ENCODE measurements around the gene EIF5.

Gene EIF5

GRCh38 chr14:103349982-103350381, 15.9 kb downstream of the EIF5 start:
- Histone ChIP-seq H3K27me3 (ENCODE audit: control insufficient read depth, low read length) (no peaks in the 10 kb centered on the region), H3K4me3 (ENCODE audit: low read length) (no peak overlapping the region), H3K9me3 (ENCODE audit: control insufficient read depth, insufficient read depth, low read length) (no peaks in the 10 kb centered on the region), H3K4me1 (ENCODE audit: control insufficient read depth, low read length) (no peaks in the 10 kb centered on the region), H3F3A (ENCODE audit: control insufficient read depth, insufficient read depth) (peaks cover 7% of the 10 kb centered on the region), H3K79me2 (ENCODE audit: control insufficient read depth, low read length) (no peaks in the 10 kb centered on the region), H3K4me2 (ENCODE audit: low read length) (no peak overlapping the region), H3K9me2 (replicated peaks; ENCODE audit: control insufficient read depth, low read length) (no peaks in the 10 kb centered on the region), H4K20me1 (ENCODE audit: control insufficient read depth, insufficient read depth, low read depth, low read length) (no peaks in the 10 kb centered on the region), H3K36me3 (ENCODE audit: control insufficient read depth, low read length) (peaks cover 1% of the 10 kb centered on the region), H3K27ac (ENCODE audit: low read depth, low read length) (no peak overlapping the region)
- TF ChIP-seq EZH2phosphoT487 (IDR thresholded peaks at IDR 0.05; ENCODE audit: borderline replicate concordance, low read length), result no peak
- no peak for TF ChIP-seq CTCF (IDR thresholded peaks at IDR 0.05; ENCODE audit: low read depth, low read length, poor library complexity, severe bottlenecking)

- Histone ChIP-seq H4K20me1 (ENCODE audit: control insufficient read depth, insufficient read depth, low read depth, low read length) (no peaks in the 10 kb centered on the region), H3K27me3 (ENCODE audit: control insufficient read depth, low read length) (no peaks in the 10 kb centered on the region), H3K36me3 (ENCODE audit: control insufficient read depth, low read length) (no peaks in the 10 kb centered on the region), H3K27ac (ENCODE audit: low read depth, low read length) (no peak overlapping the region), H3K4me2 (ENCODE audit: low read length) (no peak overlapping the region), H3K4me3 (ENCODE audit: low read length) (no peak overlapping the region), H3K79me2 (ENCODE audit: control insufficient read depth, low read length) (no peaks in the 10 kb centered on the region), H3K9me2 (replicated peaks; ENCODE audit: control insufficient read depth, low read length) (no peaks in the 10 kb centered on the region), H3K9me3 (ENCODE audit: control insufficient read depth, insufficient read depth, low read length) (no peaks in the 10 kb centered on the region), H3F3A (ENCODE audit: control insufficient read depth, insufficient read depth) (no peaks in the 10 kb centered on the region), H3K4me1 (ENCODE audit: control insufficient read depth, low read length) (peaks cover 27% of the 10 kb centered on the region)
- no peak for TF ChIP-seq CTCF (IDR thresholded peaks at IDR 0.05; ENCODE audit: low read depth, low read length, poor library complexity, severe bottlenecking)
- TF ChIP-seq EZH2phosphoT487 (IDR thresholded peaks at IDR 0.05; ENCODE audit: borderline replicate concordance, low read length), result no peak
Measured at GRCh38 chr14:103353362-103353761, 19.3 kb downstream of the EIF5 start.

- TF ChIP-seq CTCF (IDR thresholded peaks at IDR 0.05; ENCODE audit: low read depth, low read length, poor library complexity, severe bottlenecking) (no peak), EZH2phosphoT487 (IDR thresholded peaks at IDR 0.05; ENCODE audit: borderline replicate concordance, low read length) (no peak)
- H4K20me1 ChIP-seq (ENCODE audit: control insufficient read depth, insufficient read depth, low read depth, low read length), result no peaks in the 10 kb centered on the region
- H3K9me2 ChIP-seq (replicated peaks; ENCODE audit: control insufficient read depth, low read length), result no peaks in the 10 kb centered on the region
- no peak overlapping the region for H3K4me3 ChIP-seq (ENCODE audit: low read length)
- no peaks in the 10 kb centered on the region for H3K79me2 ChIP-seq (ENCODE audit: control insufficient read depth, low read length)
- no peak overlapping the region for H3K4me2 ChIP-seq (ENCODE audit: low read length)
- H3K9me3 ChIP-seq (ENCODE audit: control insufficient read depth, insufficient read depth, low read length), result no peaks in the 10 kb centered on the region
- no peak overlapping the region for H3K27ac ChIP-seq (ENCODE audit: low read depth, low read length)
- no peaks in the 10 kb centered on the region for H3K36me3 ChIP-seq (ENCODE audit: control insufficient read depth, low read length)
- H3F3A ChIP-seq (ENCODE audit: control insufficient read depth, insufficient read depth), result no peaks in the 10 kb centered on the region
- no peaks in the 10 kb centered on the region for H3K27me3 ChIP-seq (ENCODE audit: control insufficient read depth, low read length)
- peaks cover 34% of the 10 kb centered on the region for H3K4me1 ChIP-seq (ENCODE audit: control insufficient read depth, low read length)
Measured at GRCh38 chr14:103354141-103354540, 20.1 kb downstream of the EIF5 start.
